SK-N-SH (cell line): ENCODE data around the gene SHPK. TPM values are rescaled to one million over a fixed set of nuclear protein-coding genes. Genes with fewer than 3 reads are reported as not detected.

Source experiments
- CHD2 ChIP-seq: fragments of 150-350 bp; IDR thresholded peaks from 2 replicates; pipeline ENCODE4 v1.6.1; 2018; ENCODE audit warnings: low read length; ENCODE audit not compliant: partially characterized antibody
- EP300 ChIP-seq, 2 experiments: IDR thresholded peaks; 2 replicates each; pipeline versions ENCODE4 v1.4.0 to v1.6.1; 2012; ENCODE audit warnings: borderline replicate concordance in 1 of 2, low read depth in 1 of 2, low read length in 1 of 2
- EZH2phosphoT487 ChIP-seq: fragments of 200-600 bp; sonication (generic); IDR thresholded peaks from 2 replicates; pipeline ENCODE4 v1.6.1; 2017; ENCODE audit warnings: low read depth, mixed run types, mild to moderate bottlenecking, antibody characterized with exemption, moderate library complexity, borderline replicate concordance
- FOXJ3 ChIP-seq: sonication (generic); formaldehyde crosslinking; IDR thresholded peaks from 2 replicates; pipeline ENCODE4 v1.5.1; 2020; ENCODE audit warnings: mild to moderate bottlenecking, missing genetic modification reagents
- FOXM1 ChIP-seq: IDR thresholded peaks from 2 replicates; pipeline ENCODE4 v1.4.0; 2012; ENCODE audit warnings: low read depth, mild to moderate bottlenecking
- GABPA ChIP-seq: IDR thresholded peaks from 2 replicates; pipeline ENCODE4 v1.4.0; 2012; ENCODE audit warnings: low read depth, mild to moderate bottlenecking
- GATA2 ChIP-seq: sonication (generic); formaldehyde crosslinking; IDR thresholded peaks from 2 replicates; pipeline ENCODE4 v1.5.0; 2020; ENCODE audit warnings: mild to moderate bottlenecking, missing genetic modification reagents
- JUND ChIP-seq: IDR thresholded peaks from 2 replicates; pipeline ENCODE4 v1.4.0; 2012
- MEF2A ChIP-seq: IDR thresholded peaks from 2 replicates; pipeline ENCODE4 v1.4.0; 2012; ENCODE audit warnings: low read depth, borderline replicate concordance
- NRF1 ChIP-seq: IDR thresholded peaks from 2 replicates; pipeline ENCODE4 v1.6.1; 2012; ENCODE audit warnings: low read depth, mild to moderate bottlenecking, low read length
- RAD21 ChIP-seq: IDR thresholded peaks from 2 replicates; pipeline ENCODE4 v1.6.1; 2012; ENCODE audit warnings: mild to moderate bottlenecking, low read length
- RCOR1 ChIP-seq: fragments of 150-350 bp; IDR thresholded peaks from 2 replicates; pipeline ENCODE4 v1.6.1; 2017; ENCODE audit warnings: antibody characterized with exemption, low read length
- REST ChIP-seq: IDR thresholded peaks from 2 replicates; pipeline ENCODE4 v1.6.1; 2012; ENCODE audit warnings: mild to moderate bottlenecking, low read depth, low read length, moderate library complexity
- SMC3 ChIP-seq: IDR thresholded peaks from 2 replicates; pipeline ENCODE4 v1.6.1; 2012; ENCODE audit warnings: low read depth, low read length, improper control_type of control experiment
- TAF1 ChIP-seq: IDR thresholded peaks from 2 replicates; pipeline ENCODE4 v1.6.1; 2012; ENCODE audit warnings: low read depth, mild to moderate bottlenecking, low read length, moderate library complexity, borderline replicate concordance
- TCF12 ChIP-seq: IDR thresholded peaks from 2 replicates; pipeline ENCODE4 v1.4.0; 2012
- TEAD4 ChIP-seq: IDR thresholded peaks from 2 replicates; pipeline ENCODE4 v1.4.0; 2012; ENCODE audit warnings: mild to moderate bottlenecking, borderline replicate concordance; ENCODE audit not compliant: insufficient read depth
- USF1 ChIP-seq: IDR thresholded peaks from 2 replicates; pipeline ENCODE4 v1.4.0; 2012; ENCODE audit warnings: low read depth, borderline replicate concordance
- USF2 ChIP-seq: fragments of 150-350 bp; IDR thresholded peaks from 2 replicates; pipeline ENCODE4 v1.6.1; 2017; ENCODE audit warnings: antibody characterized with exemption, low read length, low read depth, borderline replicate concordance
- YY1 ChIP-seq: IDR thresholded peaks from 2 replicates; pipeline ENCODE4 v1.4.0; 2012; ENCODE audit warnings: low read depth, mild to moderate bottlenecking
- polyA plus RNA-seq, 3 experiments: library from polyadenylated mRNA; depleted of rRNA; stranded (reverse); fragments of >200 nt; gene quantifications; 2 replicates each; pipeline ENCODE4 v1.2.3, GENCODE V29; 2012

The SHPK gene
- polyA plus RNA-seq, 1 of the 3 experiments (the other 2 are of a cell fraction), result 9.0 TPM

- TF ChIP-seq REST, result no peak
- no peak; the same call in 1 of the 2 replicates for TF ChIP-seq YY1
- peak; percentile 41; the same call in 1 of the 2 replicates for TF ChIP-seq TAF1
- TF ChIP-seq CHD2, result no peak
- TF ChIP-seq FOXM1, result no peak
- peak; percentile 17; the same call in 1 of the 2 replicates for TF ChIP-seq NRF1
- no peak for TF ChIP-seq RAD21
- TF ChIP-seq GATA2 (CRISPR knock-in tag), result no peak; the same call in 1 of the 2 replicates
- TF ChIP-seq MEF2A, result no peak
- TF ChIP-seq USF1, result no peak; the same call in 1 of the 2 replicates
- TF ChIP-seq EP300 (IDR thresholded peaks at IDR 0.05; ENCODE audit: borderline replicate concordance in 1 of 2, low read depth in 1 of 2, low read length in 1 of 2), result peak in 1 of 2 experiments; percentile 35; a peak in 1 of 4 replicates
- TF ChIP-seq GABPA, result no peak
- no peak for TF ChIP-seq USF2
- peak; percentile 46; the same call in 1 of the 2 replicates for TF ChIP-seq TEAD4
- no peak for TF ChIP-seq FOXJ3 (CRISPR knock-in tag)
- no peak; the same call in 1 of the 2 replicates for TF ChIP-seq RCOR1
- peak; percentile 65 for TF ChIP-seq JUND
- peak; percentile 34; the same call in 1 of the 2 replicates for TF ChIP-seq TCF12
- TF ChIP-seq SMC3, result no peak
- no peak for TF ChIP-seq EZH2phosphoT487
Observed at GRCh38 chr17:3667366-3668278, 31.6 kb upstream of the SHPK start (continued).
